D721Med (cell line): Measurements from ENCODE around the gene FBXO24.
A peak's percentile ranks its signal among the peaks of the same experiment; 100 is the strongest.

Experiments
- DNase-seq: peaks from one replicate; pipeline ENCODE4 v3.0.0; 2011; ENCODE audit warnings: low spot score; ENCODE audit not compliant: insufficient read length
- FAIRE-seq: peaks from 2 replicates; lab custom pipeline; 2011; peaks lifted over from hg19 to GRCh38; lab: Jason Lieb, UNC
- CTCF ChIP-seq: IDR thresholded peaks from 2 replicates; pipeline ENCODE4 v1.5.1; 2012; ENCODE audit warnings: mild to moderate bottlenecking, control low read depth; ENCODE audit not compliant: insufficient read depth; ENCODE audit errors: missing control alignments

FBXO24 gene

GRCh38 chr7:100630066-100630465 lies 43.9 kb downstream of the FBXO24 start:
- no peak for FAIRE-seq
- TF ChIP-seq CTCF, result no peak
- no peak for DNase-seq

GRCh38 chr7:100632951-100633717 lies 47.0 kb downstream of the FBXO24 start:
- DNase-seq (peak; percentile 68), FAIRE-seq (no peak)
- peak; percentile 30 for TF ChIP-seq CTCF

GRCh38 chr7:100639995-100640516 lies 53.9 kb downstream of the FBXO24 start:
- FAIRE-seq (no peak), DNase-seq (no peak)
- no peak for TF ChIP-seq CTCF

GRCh38 chr7:100640517-100641440 lies 54.7 kb downstream of the FBXO24 start:
- no peak for TF ChIP-seq CTCF
- FAIRE-seq (no peak), DNase-seq (no peak)

GRCh38 chr7:100641463-100641859 lies 55.3 kb downstream of the FBXO24 start, which contains the start of gene TFR2:
TFR2 (minus strand) TSS chr7:100641552; CDS start chr7:100641509, 43 bp downstream.
- FAIRE-seq (no peak), DNase-seq (no peak)
- TF ChIP-seq CTCF, result no peak

GRCh38 chr7:100641860-100642533 lies 55.9 kb downstream of the FBXO24 start:
- FAIRE-seq, result no peak

More at GRCh38 chr7:100641860-100642533, 55.9 kb downstream of the FBXO24 start:
- TF ChIP-seq CTCF, result no peak
- no peak for DNase-seq
